Neural progenitor cell (in vitro differentiated cells): Measurements from ENCODE around the gene CACNA1C. TPM values are rescaled to one million over a fixed set of nuclear protein-coding genes. Genes with fewer than 3 reads are reported as not detected.

Source experiments
- DNase-seq: peaks from one replicate; pipeline ENCODE4 v3.0.0-alpha.2; 2016; ENCODE audit warnings: low spot score
- H2AFZ ChIP-seq: fragments of 200-600 bp; sonication (generic); replicated peaks from 2 replicates; pipeline ENCODE4 v1.6.1; 2016; ENCODE audit warnings: antibody characterized with exemption
- H3F3A ChIP-seq: fragments of 200-600 bp; sonication (generic); 2 replicates; pipeline ENCODE4 v1.6.1; 2016; ENCODE audit warnings: antibody characterized with exemption, low read depth
- H3K27ac ChIP-seq: fragments of 200-600 bp; sonication (generic); 2 replicates; pipeline ENCODE4 v1.5.1; 2016; ENCODE audit warnings: mild to moderate bottlenecking
- H3K27me3 ChIP-seq: fragments of 200-600 bp; sonication (generic); 2 replicates; pipeline ENCODE4 v1.6.1; 2016; ENCODE audit warnings: mild to moderate bottlenecking, moderate library complexity
- H3K36me3 ChIP-seq: fragments of 200-600 bp; sonication (generic); 2 replicates; pipeline ENCODE4 v1.5.1; 2016
- H3K4me1 ChIP-seq: fragments of 200-600 bp; sonication (generic); 2 replicates; pipeline ENCODE4 v1.6.1; 2016; ENCODE audit warnings: mixed run types
- H3K4me2 ChIP-seq: fragments of 200-600 bp; sonication (generic); 2 replicates; pipeline ENCODE4 v1.6.1; 2016
- H3K4me3 ChIP-seq: fragments of 200-600 bp; sonication (generic); 2 replicates; pipeline ENCODE4 v1.5.1; 2016
- H3K79me2 ChIP-seq: fragments of 200-600 bp; sonication (generic); 2 replicates; pipeline ENCODE4 v1.6.1; 2016; ENCODE audit warnings: low read depth
- H3K9ac ChIP-seq: fragments of 200-600 bp; sonication (generic); 2 replicates; pipeline ENCODE4 v1.6.1; 2016
- H3K9me3 ChIP-seq: fragments of 200-600 bp; sonication (generic); 2 replicates; pipeline ENCODE4 v1.5.1; 2016; ENCODE audit warnings: low read depth
- H4K20me1 ChIP-seq: fragments of 200-600 bp; sonication (generic); 2 replicates; pipeline ENCODE4 v1.6.1; 2016; ENCODE audit warnings: low read depth
- H3K27ac Mint-ChIP-seq: 3 replicates; pipeline ENCODE4 v1.8.0; 2021; ENCODE audit warnings: mixed read lengths
- H3K27me3 Mint-ChIP-seq: 2 replicates; pipeline ENCODE4 v1.8.0; 2022; ENCODE audit warnings: low read depth, mild to moderate bottlenecking, inconsistent platforms, moderate library complexity, mixed read lengths; ENCODE audit not compliant: insufficient read depth
- H3K36me3 Mint-ChIP-seq: 3 replicates; pipeline ENCODE4 v1.8.0; 2021; ENCODE audit warnings: mixed read lengths
- H3K4me1 Mint-ChIP-seq: 3 replicates; pipeline ENCODE4 v1.8.0; 2021; ENCODE audit warnings: mixed read lengths
- H3K4me3 Mint-ChIP-seq: 3 replicates; pipeline ENCODE4 v1.8.0; 2021; ENCODE audit warnings: mild to moderate bottlenecking, moderate library complexity, mixed read lengths
- H3K9me3 Mint-ChIP-seq: 3 replicates; pipeline ENCODE4 v1.8.0; 2020; ENCODE audit warnings: mixed read lengths
- EZH2 ChIP-seq: fragments of 200-600 bp; sonication (generic); IDR thresholded peaks from 2 replicates; pipeline ENCODE4 v1.6.1; 2017; ENCODE audit warnings: antibody characterized with exemption, mild to moderate bottlenecking, moderate library complexity
- EZH2phosphoT487 ChIP-seq: fragments of 200-600 bp; sonication (generic); IDR thresholded peaks from 2 replicates; pipeline ENCODE4 v1.6.1; 2017; ENCODE audit warnings: antibody characterized with exemption
- total RNA-seq: library from RNA; depleted of rRNA; stranded (reverse); fragments of >200 nt; gene quantifications from 2 replicates; pipeline ENCODE4 v1.2.3, GENCODE V29; 2015; ENCODE audit warnings: low replicate concordance
- TF ChIP-seq, protein P1 (sequence below): fragments of 200-600 bp; sonication (generic); IDR thresholded peaks from 2 replicates; pipeline ENCODE4 v1.5.1; 2017; ENCODE audit warnings: antibody characterized with exemption, mild to moderate bottlenecking

Gene CACNA1C
- total RNA-seq, 1 donor from 2014 or later: 2.7 TPM

GRCh38 chr12:2623472-2623871 lies 570.7 kb downstream of the CACNA1C start:
- no peak overlapping the region for H3K4me3 ChIP-seq
- no peak for DNase-seq
- no peak overlapping the region for H2AFZ ChIP-seq
- H3K9me3 ChIP-seq: no peaks in the 10 kb centered on the region
- Mint-ChIP-seq H3K27me3 (peaks cover 6% of the 10 kb centered on the region), H3K36me3 (no peaks in the 10 kb centered on the region), H3K4me1 (peaks cover 29% of the 10 kb centered on the region), H3K4me3 (no peak overlapping the region), H3K27ac (peak overlapping the region; percentile 52), H3K9me3 (no peaks in the 10 kb centered on the region)
- H3K36me3 ChIP-seq: no peaks in the 10 kb centered on the region
- TF ChIP-seq EZH2phosphoT487 (no peak), EZH2 (no peak)
- TF ChIP-seq, protein P1, sequence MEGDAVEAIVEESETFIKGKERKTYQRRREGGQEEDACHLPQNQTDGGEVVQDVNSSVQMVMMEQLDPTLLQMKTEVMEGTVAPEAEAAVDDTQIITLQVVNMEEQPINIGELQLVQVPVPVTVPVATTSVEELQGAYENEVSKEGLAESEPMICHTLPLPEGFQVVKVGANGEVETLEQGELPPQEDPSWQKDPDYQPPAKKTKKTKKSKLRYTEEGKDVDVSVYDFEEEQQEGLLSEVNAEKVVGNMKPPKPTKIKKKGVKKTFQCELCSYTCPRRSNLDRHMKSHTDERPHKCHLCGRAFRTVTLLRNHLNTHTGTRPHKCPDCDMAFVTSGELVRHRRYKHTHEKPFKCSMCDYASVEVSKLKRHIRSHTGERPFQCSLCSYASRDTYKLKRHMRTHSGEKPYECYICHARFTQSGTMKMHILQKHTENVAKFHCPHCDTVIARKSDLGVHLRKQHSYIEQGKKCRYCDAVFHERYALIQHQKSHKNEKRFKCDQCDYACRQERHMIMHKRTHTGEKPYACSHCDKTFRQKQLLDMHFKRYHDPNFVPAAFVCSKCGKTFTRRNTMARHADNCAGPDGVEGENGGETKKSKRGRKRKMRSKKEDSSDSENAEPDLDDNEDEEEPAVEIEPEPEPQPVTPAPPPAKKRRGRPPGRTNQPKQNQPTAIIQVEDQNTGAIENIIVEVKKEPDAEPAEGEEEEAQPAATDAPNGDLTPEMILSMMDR: no peak
- no peaks in the 10 kb centered on the region for H3K79me2 ChIP-seq
- H3K27ac ChIP-seq: no peak overlapping the region
- H4K20me1 ChIP-seq: no peaks in the 10 kb centered on the region
- no peaks in the 10 kb centered on the region for H3K27me3 ChIP-seq
- H3F3A ChIP-seq: no peaks in the 10 kb centered on the region
- no peak overlapping the region for H3K9ac ChIP-seq
- peaks cover 7% of the 10 kb centered on the region for H3K4me1 ChIP-seq
- no peak overlapping the region for H3K4me2 ChIP-seq

GRCh38 chr12:2624543-2625288 lies 571.9 kb downstream of the CACNA1C start:
- Histone ChIP-seq H3K27ac (no peak overlapping the region), H3K9me3 (no peaks in the 10 kb centered on the region), H3K9ac (no peak overlapping the region), H3K36me3 (no peaks in the 10 kb centered on the region), H4K20me1 (no peaks in the 10 kb centered on the region), H3K4me1 (peaks cover 7% of the 10 kb centered on the region), H3K79me2 (no peaks in the 10 kb centered on the region), H2AFZ (peak overlapping the region; percentile 27), H3F3A (no peaks in the 10 kb centered on the region), H3K4me2 (peak overlapping the region; percentile 21), H3K27me3 (no peaks in the 10 kb centered on the region), H3K4me3 (no peak overlapping the region)
- Mint-ChIP-seq H3K27ac (peak overlapping the region; percentile 68), H3K27me3 (peaks cover 6% of the 10 kb centered on the region), H3K36me3 (no peaks in the 10 kb centered on the region), H3K9me3 (no peaks in the 10 kb centered on the region), H3K4me1 (peaks cover 29% of the 10 kb centered on the region), H3K4me3 (no peak overlapping the region)
- DNase-seq: peak; percentile 84
- TF ChIP-seq, protein P1: peak; percentile 89
- TF ChIP-seq EZH2phosphoT487 (no peak), EZH2 (no peak)

DNA sequence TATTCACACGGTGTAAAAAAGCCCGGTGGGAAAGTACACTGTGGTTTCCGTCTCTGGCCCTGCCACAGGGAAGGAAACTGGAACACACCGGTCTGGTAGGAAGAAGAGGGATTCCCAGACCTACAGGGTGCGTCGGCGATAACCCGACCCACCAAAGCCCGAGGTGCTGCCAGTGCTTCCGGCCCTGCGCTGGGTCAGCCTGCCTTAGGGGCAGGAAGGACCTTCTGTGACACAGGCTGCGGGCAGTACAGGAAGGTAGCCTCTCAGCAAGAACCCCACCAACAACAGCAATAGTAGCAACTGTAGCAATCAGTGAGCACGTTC lies 572.5 kb downstream of the CACNA1C start:
- Mint-ChIP-seq H3K36me3 (no peaks in the 10 kb centered on the region), H3K27me3 (peaks cover 6% of the 10 kb centered on the region), H3K4me1 (peaks cover 29% of the 10 kb centered on the region), H3K9me3 (no peaks in the 10 kb centered on the region), H3K4me3 (no peak overlapping the region), H3K27ac (no peak overlapping the region)
- H3K36me3 ChIP-seq: no peaks in the 10 kb centered on the region
- peak overlapping the region; percentile 21 for H3K4me2 ChIP-seq
- TF ChIP-seq EZH2 (no peak), EZH2phosphoT487 (no peak)
- TF ChIP-seq, protein P1: no peak
- H3F3A ChIP-seq: no peaks in the 10 kb centered on the region
- no peaks in the 10 kb centered on the region for H3K79me2 ChIP-seq
- H3K27ac ChIP-seq: no peak overlapping the region
- no peaks in the 10 kb centered on the region for H3K27me3 ChIP-seq
- H3K9me3 ChIP-seq: no peaks in the 10 kb centered on the region
- peak overlapping the region; percentile 27 for H2AFZ ChIP-seq
- no peak for DNase-seq
- no peaks in the 10 kb centered on the region for H4K20me1 ChIP-seq
- H3K4me3 ChIP-seq: no peak overlapping the region
- H3K9ac ChIP-seq: no peak overlapping the region
- H3K4me1 ChIP-seq: peaks cover 7% of the 10 kb centered on the region
